Fibroblast of pulmonary artery (primary cell): ENCODE data around the gene KRTAP4-7.
"Not testable (repeated sequence)": the region's sequence is repeated elsewhere in the genome, so short reads cannot be mapped to it uniquely, and the experiment has no call there.

Experiments
- DNase-seq: peaks from one replicate; pipeline ENCODE4 v3.0.0-alpha.2; 2010; ENCODE audit warnings: low read depth
- H3K4me3 ChIP-seq: replicated peaks from 2 replicates; pipeline ENCODE4 v1.5.1; 2011; ENCODE audit warnings: low read depth, mild to moderate bottlenecking, control low read depth, low read length, moderate library complexity
- TF ChIP-seq, protein P1 (sequence below): IDR thresholded peaks from 2 replicates; pipeline ENCODE4 v1.5.1; 2011; ENCODE audit warnings: mild to moderate bottlenecking, control low read depth, low read length, inconsistent platforms; ENCODE audit errors: missing control alignments

The KRTAP4-7 gene

DNA sequence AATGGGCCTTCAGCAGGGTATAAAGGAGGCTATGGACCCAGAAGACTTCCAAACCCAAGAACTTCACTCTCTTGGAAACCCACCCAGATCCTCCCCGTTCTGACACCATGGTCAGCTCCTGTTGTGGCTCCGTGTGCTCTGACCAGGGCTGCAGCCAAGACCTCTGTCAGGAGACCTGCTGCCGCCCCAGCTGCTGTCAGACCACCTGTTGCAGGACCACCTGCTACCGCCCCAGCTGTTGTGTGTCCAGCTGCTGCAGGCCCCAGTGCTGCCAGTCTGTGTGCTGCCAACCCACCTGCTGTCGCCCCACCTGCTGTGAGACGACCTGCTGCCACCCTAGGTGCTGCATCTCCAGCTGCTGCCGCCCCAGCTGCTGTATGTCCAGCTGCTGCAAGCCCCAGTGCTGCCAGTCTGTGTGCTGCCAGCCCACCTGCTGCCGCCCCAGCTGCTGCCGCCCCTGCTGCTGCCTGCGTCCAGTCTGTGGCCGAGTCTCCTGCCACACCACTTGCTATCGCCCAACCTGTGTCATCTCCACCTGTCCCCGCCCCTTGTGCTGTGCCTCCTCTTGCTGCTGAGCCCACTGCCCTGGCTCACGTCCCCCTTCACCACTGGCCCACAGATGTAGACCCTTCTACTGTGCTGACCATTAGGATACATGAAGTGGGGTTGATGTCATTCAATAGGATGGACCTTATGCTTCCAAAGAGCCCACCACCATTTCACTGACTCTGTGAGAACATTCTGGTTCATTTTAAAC is at the start of gene KRTAP4-7:
Gene KRTAP4-7, plus strand, starts transcription at position 51 of the 757 bp plus-strand sequence. Its CDS starts 57 bp downstream, at position 108.
- DNase-seq, H3K4me3 ChIP-seq: not testable (repeated sequence)

DNA sequence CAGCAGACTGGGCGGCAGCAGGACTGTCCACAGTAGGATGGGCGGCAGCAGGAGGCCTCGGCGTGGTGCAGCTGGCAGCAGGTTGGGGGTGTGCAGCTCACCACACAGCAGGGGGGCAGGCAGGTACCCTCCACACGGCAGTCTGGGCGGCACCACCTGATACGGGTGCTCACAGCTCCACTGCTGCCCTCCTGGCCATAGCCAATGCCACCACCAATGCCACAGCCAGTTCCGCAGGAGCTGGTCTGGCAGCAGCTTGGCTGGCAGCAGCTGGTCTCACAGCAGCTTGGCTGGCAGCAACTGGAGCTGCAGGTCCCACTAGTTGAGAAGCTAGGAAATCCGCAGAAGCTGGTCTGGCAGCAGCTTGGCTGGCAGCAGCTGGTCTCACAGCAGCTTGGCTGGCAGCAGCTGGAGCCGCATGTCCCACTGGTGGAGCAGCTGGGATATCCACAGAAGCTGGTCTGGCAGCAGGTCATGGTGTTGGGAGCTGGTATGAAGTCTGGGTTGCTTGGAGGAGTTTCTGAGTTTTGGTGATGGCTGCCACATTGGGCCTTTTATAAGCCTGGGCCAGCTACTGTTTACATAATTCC is 49.5 kb upstream of the KRTAP4-7 start, which contains the start of gene KRTAP1-3:
Gene KRTAP1-3, minus strand, starts transcription at position 529 of the 590 bp plus-strand sequence. Its CDS starts 53 bp downstream, at position 476.
- not testable (repeated sequence) for DNase-seq, H3K4me3 ChIP-seq

DNA sequence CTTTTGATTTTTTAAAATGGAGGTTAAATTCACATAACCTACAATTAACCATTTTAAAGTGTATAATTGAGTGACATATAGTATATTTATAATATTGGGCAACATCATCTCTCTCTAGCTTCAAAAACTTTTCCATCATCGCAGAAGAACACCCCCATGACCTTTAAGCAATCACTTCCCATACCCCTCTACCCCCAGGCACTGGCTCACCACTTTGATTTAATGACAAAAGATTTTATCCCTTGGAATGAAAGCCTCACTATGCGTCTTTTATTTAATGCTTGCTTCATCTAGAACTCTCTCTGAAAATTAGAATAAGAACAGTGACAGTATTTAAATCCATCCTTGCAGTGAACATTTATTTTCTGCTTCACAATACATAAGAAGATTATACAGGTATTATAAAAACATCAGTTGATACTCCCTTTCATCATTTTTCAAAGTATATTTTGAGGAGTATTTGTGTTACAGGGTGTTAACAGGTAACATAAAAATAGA is 46.0 kb upstream of the KRTAP4-7 start:
- no peak overlapping the region for H3K4me3 ChIP-seq
- TF ChIP-seq, protein P1, sequence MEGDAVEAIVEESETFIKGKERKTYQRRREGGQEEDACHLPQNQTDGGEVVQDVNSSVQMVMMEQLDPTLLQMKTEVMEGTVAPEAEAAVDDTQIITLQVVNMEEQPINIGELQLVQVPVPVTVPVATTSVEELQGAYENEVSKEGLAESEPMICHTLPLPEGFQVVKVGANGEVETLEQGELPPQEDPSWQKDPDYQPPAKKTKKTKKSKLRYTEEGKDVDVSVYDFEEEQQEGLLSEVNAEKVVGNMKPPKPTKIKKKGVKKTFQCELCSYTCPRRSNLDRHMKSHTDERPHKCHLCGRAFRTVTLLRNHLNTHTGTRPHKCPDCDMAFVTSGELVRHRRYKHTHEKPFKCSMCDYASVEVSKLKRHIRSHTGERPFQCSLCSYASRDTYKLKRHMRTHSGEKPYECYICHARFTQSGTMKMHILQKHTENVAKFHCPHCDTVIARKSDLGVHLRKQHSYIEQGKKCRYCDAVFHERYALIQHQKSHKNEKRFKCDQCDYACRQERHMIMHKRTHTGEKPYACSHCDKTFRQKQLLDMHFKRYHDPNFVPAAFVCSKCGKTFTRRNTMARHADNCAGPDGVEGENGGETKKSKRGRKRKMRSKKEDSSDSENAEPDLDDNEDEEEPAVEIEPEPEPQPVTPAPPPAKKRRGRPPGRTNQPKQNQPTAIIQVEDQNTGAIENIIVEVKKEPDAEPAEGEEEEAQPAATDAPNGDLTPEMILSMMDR, result no peak
- DNase-seq, result no peak

DNA sequence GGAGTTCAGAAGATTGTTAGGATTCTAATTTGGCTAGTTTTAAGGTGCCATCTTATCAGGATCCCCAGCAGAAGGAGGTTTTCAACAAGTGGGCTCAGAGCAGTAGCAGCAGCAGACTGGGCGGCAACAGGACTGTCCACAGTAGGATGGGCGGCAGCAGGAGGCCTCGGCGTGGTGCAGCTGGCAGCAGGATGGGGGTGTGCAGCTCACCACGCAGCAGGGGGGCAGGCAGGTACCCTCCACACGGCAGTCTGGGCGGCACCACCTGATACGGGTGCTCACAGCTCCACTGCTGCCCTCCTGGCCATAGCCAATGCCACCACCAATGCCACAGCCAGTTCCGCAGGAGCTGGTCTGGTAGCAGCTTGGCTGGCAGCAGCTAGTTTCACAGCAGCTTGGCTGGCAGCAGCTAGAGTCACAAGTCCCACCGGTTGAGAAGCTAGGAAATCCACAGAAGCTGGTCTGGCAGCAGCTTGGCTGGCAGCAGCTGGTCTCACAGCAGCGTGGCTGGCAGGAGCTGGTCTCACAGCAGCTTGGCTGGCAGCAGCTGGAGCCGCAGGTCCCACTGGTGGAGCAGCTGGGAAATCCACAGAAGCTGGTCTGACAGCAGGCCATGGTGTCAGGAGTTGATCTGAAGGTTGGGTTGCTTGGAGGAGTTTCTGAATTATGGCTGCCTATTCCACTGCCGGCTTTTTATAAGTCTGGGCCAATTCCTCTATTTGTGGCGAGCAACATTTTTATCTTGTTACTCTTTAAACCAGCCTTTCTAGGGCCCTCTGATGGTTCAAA is 43.0 kb upstream of the KRTAP4-7 start, which contains the start of gene KRTAP1-1:
Gene KRTAP1-1, minus strand, starts transcription at position 668 of the 789 bp plus-strand sequence. Its CDS starts 53 bp downstream, at position 615.
- DNase-seq, H3K4me3 ChIP-seq: not testable (repeated sequence)

DNA sequence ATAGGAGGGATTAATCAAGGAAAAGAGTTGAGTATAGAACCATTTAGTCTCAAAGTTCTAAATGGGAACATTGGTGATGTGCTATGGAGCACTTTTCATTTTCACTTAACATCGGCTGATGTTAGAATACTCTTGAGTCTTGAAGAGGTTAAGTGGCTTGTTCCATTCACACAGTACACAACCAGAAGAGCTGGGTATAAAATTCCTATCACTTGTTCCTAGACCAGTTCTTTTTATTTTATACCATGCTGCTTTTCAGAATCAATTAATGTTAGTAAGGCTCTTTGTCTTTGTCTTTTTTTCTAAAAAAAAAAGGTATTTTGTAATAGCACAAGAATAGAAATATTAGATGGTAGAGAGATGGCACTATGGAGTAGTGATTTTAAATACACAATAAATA is 41.0 kb upstream of the KRTAP4-7 start:
- no peak overlapping the region for H3K4me3 ChIP-seq
- DNase-seq, result no peak
- TF ChIP-seq, protein P1, result no peak

DNA sequence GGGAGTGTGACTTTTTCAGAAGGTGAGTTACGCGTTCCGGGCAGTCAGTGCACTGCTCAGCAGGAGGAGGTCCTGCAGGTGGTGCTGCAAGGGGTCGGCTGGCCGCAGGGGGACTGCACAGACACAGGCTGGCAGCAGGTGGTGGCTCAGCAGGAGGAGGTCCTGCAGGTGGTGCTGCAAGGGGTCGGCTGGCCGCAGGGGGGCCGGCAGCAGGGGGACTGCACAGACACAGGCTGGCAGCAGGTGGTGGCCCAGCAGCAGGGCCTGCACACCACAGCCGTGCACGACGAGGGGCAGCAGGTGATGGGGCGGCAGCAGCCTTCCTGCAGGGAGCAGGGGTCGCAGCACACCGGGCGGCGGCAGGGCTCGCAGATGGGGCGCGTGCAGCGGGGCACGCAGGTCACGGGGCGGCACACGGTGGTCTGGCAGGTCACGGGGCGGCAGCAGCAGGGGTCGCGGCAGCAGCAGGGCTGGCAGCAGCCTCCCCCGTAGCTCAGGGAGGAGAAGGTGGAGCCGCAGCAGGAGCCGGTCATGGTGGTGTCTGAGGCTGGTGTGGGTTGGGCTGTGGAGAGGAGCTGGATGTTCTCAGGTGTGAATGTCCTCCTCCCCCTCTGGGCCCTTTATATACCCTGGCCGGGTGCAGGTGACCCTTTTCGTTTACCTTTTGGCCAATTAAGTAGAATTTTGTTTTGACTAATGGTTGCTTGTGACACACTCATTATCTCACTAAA is 37.0 kb upstream of the KRTAP4-7 start, which contains the start of gene KRTAP2-1:
Gene KRTAP2-1, minus strand, starts transcription at position 582 of the 731 bp plus-strand sequence. Its CDS starts 49 bp downstream, at position 533.
- H3K4me3 ChIP-seq, DNase-seq: not testable (repeated sequence)

DNA sequence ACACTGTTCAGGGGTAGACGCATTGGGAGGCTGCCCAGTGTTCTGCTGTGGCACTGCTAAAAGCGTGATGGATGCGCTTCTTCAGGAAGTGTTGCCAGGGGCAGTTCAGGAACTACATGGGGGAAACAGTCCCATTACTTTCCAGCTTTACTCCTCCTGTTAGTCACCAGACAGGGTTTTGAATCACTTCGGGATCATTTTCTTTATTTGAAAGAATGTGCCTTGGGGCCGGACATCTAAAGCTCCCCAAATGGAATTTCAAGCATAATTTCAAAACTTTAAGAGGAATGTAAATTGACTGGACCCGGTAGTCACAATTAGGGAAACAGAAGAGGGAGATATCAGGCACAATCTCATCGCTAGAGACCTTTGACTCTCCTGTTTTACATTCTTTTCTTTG is 35.5 kb upstream of the KRTAP4-7 start:
- H3K4me3 ChIP-seq, result no peak overlapping the region
- TF ChIP-seq, protein P1, result no peak
- no peak for DNase-seq

DNA sequence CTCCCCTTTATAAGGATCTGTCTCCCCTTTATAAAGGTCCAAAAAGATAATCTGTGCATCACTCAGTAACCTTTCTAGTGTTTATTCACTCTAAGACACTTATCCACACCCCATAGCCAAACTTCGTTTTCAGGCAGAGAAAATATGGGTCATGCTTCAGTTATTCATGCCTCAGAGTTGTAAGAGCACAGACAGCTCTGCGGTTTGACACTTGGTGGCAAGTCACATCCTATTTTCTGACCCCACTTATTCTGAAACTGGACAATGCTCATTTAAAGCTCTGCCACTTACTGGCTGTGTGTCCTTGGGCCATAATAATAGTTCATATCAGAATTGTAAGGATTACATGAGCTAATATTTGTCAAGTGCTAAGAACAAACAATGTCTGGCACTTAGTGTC is 34.8 kb upstream of the KRTAP4-7 start:
- TF ChIP-seq, protein P1, result no peak

More for the DNA sequence above, 34.8 kb upstream of the KRTAP4-7 start:
- H3K4me3 ChIP-seq, result no peak overlapping the region
- DNase-seq, result peak; percentile 17
